ENCODE data around the gene LPIN1. TPM values are rescaled to one million over a fixed set of nuclear protein-coding genes. Genes with fewer than 3 reads are reported as not detected.

The LPIN1 gene
- total and polyA plus RNA-seq, 5 donors from 2014 or later = 20.3 to 94.9 (median 26.6) TPM

DNA sequence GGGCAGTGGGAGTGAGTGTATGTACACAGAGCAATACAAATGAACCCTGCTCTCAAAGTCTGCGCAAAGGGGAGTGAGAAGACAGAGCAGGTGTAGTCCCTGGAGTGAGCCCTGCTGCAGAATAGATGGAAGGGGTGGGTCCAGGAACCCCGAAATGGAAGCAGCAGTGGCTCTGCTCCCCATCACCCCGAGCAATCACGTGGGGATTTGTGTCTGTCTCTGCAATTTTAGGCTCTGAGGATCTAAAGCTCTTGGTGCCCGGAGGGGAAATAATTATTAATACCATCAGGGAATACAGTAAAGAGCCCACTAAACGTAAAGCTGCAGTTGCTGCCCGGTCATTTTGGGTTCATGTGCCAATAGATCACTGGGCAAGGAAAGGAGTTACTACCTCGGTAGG, 118.3 kb downstream of the LPIN1 start:
- no peak overlapping the region for H3K4me3 ChIP-seq (ENCODE audit: low read depth, low read length)
- ATAC-seq (ENCODE audit: low read depth in 2 of 2) = no peak
- peaks cover 0 to 3% (median 0%) of the 10 kb centered on the region in 7 donors for H3K9me3 Mint-ChIP-seq

DNA sequence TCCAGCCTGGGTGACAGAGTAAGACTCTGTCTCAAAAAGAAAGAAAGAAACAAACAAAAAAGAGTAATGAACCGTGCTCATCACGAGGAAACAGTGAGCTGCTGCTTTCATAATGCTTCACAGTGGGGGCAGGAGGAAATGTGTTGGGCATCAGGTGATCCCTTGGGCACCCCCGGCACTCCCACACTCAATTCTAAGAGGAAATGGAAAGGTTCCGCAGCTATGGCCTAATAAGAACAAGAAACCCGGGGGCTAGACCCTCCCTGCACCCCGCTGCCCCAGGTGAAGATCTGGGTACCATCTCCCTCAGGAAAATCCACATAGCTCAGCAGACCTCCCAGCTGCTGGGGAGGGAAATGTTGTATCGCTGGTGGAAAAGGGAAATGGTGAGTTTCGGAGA, 118.9 kb downstream of the LPIN1 start:
- Mint-ChIP-seq H3K4me3 (no peak overlapping the region), H3K27me3 (no peaks in the 10 kb centered on the region), H3K9me3 (peaks cover 0 to 3% (median 0%) of the 10 kb centered on the region in 7 donors), H3K36me3 (no peaks in the 10 kb centered on the region), H3K27ac (no peak overlapping the region), H3K4me1 (peaks cover 0 to 27% (median 14%) of the 10 kb centered on the region in 4 donors)
- no peak for ATAC-seq (ENCODE audit: low read depth in 2 of 2)
- Histone ChIP-seq H3K9me3 (ENCODE audit: control insufficient read depth in 2 of 2, low read length in 2 of 2) (no peaks in the 10 kb centered on the region), H3K36me3 (ENCODE audit: control insufficient read depth, insufficient read depth, low read length) (no peaks in the 10 kb centered on the region), H3K27me3 (ENCODE audit: control insufficient read depth, insufficient read depth, low read length) (no peaks in the 10 kb centered on the region), H3K4me1 (ENCODE audit: control insufficient read depth, insufficient read depth, low read length, poor library complexity, severe bottlenecking) (peaks cover 14% of the 10 kb centered on the region), H3K27ac (ENCODE audit: insufficient read depth, low read length, poor library complexity, severe bottlenecking) (no peak overlapping the region), H3K4me3 (ENCODE audit: low read depth, low read length) (no peak overlapping the region)
- no peak for DNase-seq

More for the DNA sequence above, 118.3 kb downstream of the LPIN1 start:
- H3K9me3 ChIP-seq (ENCODE audit: control insufficient read depth in 2 of 2, low read length in 2 of 2) = no peaks in the 10 kb centered on the region
- DNase-seq = no peak
- no peaks in the 10 kb centered on the region for H3K27me3 ChIP-seq (ENCODE audit: control insufficient read depth, insufficient read depth, low read length)
- H3K27ac Mint-ChIP-seq = no peak overlapping the region
- H3K36me3 Mint-ChIP-seq = no peaks in the 10 kb centered on the region
- H3K27ac ChIP-seq (ENCODE audit: insufficient read depth, low read length, poor library complexity, severe bottlenecking) = no peak overlapping the region
- no peaks in the 10 kb centered on the region for H3K36me3 ChIP-seq (ENCODE audit: control insufficient read depth, insufficient read depth, low read length)
- no peak overlapping the region for H3K4me3 Mint-ChIP-seq
- no peaks in the 10 kb centered on the region for H3K27me3 Mint-ChIP-seq
- H3K4me1 ChIP-seq (ENCODE audit: control insufficient read depth, insufficient read depth, low read length, poor library complexity, severe bottlenecking) = peaks cover 14% of the 10 kb centered on the region
- peaks cover 0 to 27% (median 14%) of the 10 kb centered on the region in 4 donors for H3K4me1 Mint-ChIP-seq

DNA sequence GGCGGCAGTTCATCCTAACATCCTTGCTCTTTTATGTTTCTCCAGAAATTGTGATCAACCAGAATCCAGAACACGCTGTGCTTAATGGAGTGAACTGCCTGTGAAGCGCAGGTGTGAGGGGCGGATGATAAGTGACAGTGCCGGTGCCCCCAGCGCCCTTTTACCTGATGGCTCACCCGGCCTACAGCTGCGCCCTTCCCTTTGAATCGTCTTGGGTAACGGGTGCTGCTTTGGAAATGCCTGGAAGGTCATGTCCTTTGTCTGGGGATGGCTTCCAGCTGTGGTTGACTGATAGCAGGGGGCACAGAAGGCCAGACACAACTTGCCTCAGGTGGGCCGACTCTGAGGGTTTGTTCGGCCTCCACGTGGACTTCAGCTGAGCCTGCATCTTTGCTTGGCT, 119.4 kb downstream of the LPIN1 start:
- Mint-ChIP-seq H3K4me3 (no peak overlapping the region), H3K27ac (no peak overlapping the region), H3K9me3 (peaks cover 0 to 2% (median 0%) of the 10 kb centered on the region in 7 donors), H3K4me1 (peaks cover 0 to 27% (median 14%) of the 10 kb centered on the region in 4 donors), H3K36me3 (no peaks in the 10 kb centered on the region), H3K27me3 (no peaks in the 10 kb centered on the region)
- ATAC-seq (ENCODE audit: low read depth in 2 of 2) = no peak
- no peak for DNase-seq
- Histone ChIP-seq H3K36me3 (ENCODE audit: control insufficient read depth, insufficient read depth, low read length) (no peaks in the 10 kb centered on the region), H3K27me3 (ENCODE audit: control insufficient read depth, insufficient read depth, low read length) (no peaks in the 10 kb centered on the region), H3K4me3 (ENCODE audit: low read depth, low read length) (no peak overlapping the region), H3K27ac (ENCODE audit: insufficient read depth, low read length, poor library complexity, severe bottlenecking) (no peak overlapping the region), H3K4me1 (ENCODE audit: control insufficient read depth, insufficient read depth, low read length, poor library complexity, severe bottlenecking) (peaks cover 14% of the 10 kb centered on the region), H3K9me3 (ENCODE audit: control insufficient read depth in 2 of 2, low read length in 2 of 2) (no peaks in the 10 kb centered on the region)

DNA sequence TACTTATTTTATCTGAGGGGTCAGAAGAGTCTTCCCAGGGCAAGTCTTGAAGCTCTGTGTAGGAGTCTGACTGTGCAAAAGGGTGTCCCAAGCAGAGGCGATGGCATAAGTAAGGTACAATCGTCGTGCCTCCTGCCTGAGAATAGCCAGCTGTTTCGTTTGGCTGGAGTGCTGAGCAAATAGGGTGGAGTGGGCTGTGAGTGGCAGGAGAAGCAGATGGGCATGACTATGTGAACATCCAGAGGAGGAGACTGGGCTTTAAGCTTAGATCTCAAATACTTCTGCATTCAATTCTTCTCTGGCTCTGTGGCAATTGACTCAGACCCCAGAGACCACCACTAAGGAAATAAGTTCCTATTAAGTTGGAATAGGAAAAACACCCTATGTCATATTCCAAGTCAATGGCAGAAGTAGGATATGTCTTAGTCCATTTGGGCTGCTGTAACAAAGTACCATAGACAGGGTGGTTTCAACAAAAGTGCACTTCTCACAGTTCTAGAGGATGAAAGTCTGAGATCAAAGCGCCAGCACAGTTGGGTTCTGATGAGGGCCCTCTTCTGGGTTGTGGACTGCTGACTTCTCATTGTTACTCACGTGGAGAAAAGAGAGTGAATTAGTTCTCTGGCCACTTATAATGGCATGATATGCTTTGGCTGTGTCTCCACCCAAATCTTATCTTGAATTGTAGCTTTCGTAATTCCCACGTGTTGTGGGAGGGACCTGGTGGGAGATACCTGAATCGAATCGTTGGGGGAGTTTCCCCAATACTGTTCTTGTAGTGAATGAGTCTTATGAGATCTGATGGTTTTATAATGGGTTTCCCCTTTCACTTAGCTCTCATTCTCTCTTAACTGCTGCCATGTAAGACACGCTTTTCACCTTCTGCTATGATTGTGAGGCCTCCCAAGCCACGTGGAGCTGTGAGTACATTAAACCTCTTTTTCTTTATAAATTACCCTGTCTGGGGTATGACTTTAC, 120.2 kb downstream of the LPIN1 start:
- H3K36me3 ChIP-seq (ENCODE audit: control insufficient read depth, insufficient read depth, low read length) = no peaks in the 10 kb centered on the region
- H3K4me1 ChIP-seq (ENCODE audit: control insufficient read depth, insufficient read depth, low read length, poor library complexity, severe bottlenecking) = peaks cover 14% of the 10 kb centered on the region
- Mint-ChIP-seq H3K27me3 (peaks cover under 1% of the 10 kb centered on the region), H3K4me1 (peaks cover 0 to 27% (median 14%) of the 10 kb centered on the region in 4 donors), H3K4me3 (no peak overlapping the region), H3K9me3 (no peaks in the 10 kb centered on the region), H3K27ac (peak overlapping the region in 2 of 3 donors; percentile 44 to 46), H3K36me3 (no peaks in the 10 kb centered on the region)
- ATAC-seq (ENCODE audit: low read depth in 2 of 2) (peak in 1 of 2 donors; percentile 25), DNase-seq (no peak)
- H3K27ac ChIP-seq (ENCODE audit: insufficient read depth, low read length, poor library complexity, severe bottlenecking) = no peak overlapping the region
- no peaks in the 10 kb centered on the region for H3K27me3 ChIP-seq (ENCODE audit: control insufficient read depth, insufficient read depth, low read length)
- no peaks in the 10 kb centered on the region for H3K9me3 ChIP-seq (ENCODE audit: control insufficient read depth in 2 of 2, low read length in 2 of 2)
- no peak overlapping the region for H3K4me3 ChIP-seq (ENCODE audit: low read depth, low read length)

DNA sequence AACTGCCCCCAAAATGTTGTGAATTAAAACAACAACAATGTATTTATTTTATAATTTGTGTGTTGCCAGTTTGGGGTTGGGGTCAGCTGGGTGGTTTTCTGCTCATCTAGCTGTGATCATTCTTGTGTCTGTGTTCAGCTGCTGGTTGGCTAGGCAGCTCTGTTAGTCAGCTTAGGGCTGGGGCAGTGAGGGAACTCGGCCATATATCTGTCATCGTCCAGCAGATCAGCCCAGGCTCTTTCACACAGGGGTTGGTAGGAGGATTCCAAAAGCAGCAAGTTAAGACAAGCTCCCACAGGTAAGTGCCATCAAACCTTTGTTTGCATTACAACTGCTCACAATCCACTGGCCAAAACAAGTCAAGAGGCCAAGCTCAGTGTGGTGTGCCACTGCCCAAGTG, 121.5 kb downstream of the LPIN1 start:
- no peak for ATAC-seq (ENCODE audit: low read depth in 2 of 2)
- Histone ChIP-seq H3K27ac (ENCODE audit: insufficient read depth, low read length, poor library complexity, severe bottlenecking) (no peak overlapping the region), H3K4me1 (ENCODE audit: control insufficient read depth, insufficient read depth, low read length, poor library complexity, severe bottlenecking) (peaks cover 13% of the 10 kb centered on the region), H3K4me3 (ENCODE audit: low read depth, low read length) (no peak overlapping the region), H3K9me3 (ENCODE audit: control insufficient read depth in 2 of 2, low read length in 2 of 2) (no peaks in the 10 kb centered on the region), H3K27me3 (ENCODE audit: control insufficient read depth, insufficient read depth, low read length) (no peaks in the 10 kb centered on the region), H3K36me3 (ENCODE audit: control insufficient read depth, insufficient read depth, low read length) (no peaks in the 10 kb centered on the region)
- no peak for DNase-seq
- Mint-ChIP-seq H3K36me3 (no peaks in the 10 kb centered on the region), H3K9me3 (no peaks in the 10 kb centered on the region), H3K4me3 (no peak overlapping the region), H3K27ac (peak overlapping the region in 1 of 3 donors; percentile 80), H3K4me1 (peaks cover 0 to 21% (median 12%) of the 10 kb centered on the region in 4 donors), H3K27me3 (peaks cover 13% of the 10 kb centered on the region)

DNA sequence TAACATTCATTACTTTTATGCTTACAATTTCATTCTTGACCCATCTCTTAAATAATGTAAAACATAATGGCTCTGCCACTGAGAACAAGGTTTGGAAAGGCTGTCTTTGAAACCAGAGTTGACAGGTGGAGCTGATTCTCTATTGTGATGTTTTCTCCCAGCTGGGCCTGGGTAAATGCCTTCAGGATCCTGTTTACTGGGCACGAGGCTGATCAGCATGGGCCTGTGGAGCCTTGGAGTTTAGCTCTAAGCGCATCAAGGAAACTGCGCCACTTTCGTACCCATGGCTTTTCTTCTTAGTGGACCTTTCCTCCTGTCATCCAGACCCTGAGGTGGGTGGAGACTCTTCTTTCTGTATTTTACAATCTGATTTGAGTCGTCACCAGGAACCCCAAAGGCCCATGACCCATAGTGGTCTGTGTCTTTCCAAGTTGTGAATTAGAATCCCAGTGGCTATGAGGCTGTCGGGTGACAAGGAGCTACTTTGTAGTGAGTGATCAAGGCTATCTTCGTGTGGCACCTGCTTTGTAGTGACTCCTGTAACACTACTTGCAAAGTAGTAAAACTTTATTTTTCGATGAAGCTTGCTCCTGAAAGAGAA, 123.1 kb downstream of the LPIN1 start:
- H3K36me3 Mint-ChIP-seq = no peaks in the 10 kb centered on the region
- no peak for ATAC-seq (ENCODE audit: low read depth in 2 of 2)

DNA sequence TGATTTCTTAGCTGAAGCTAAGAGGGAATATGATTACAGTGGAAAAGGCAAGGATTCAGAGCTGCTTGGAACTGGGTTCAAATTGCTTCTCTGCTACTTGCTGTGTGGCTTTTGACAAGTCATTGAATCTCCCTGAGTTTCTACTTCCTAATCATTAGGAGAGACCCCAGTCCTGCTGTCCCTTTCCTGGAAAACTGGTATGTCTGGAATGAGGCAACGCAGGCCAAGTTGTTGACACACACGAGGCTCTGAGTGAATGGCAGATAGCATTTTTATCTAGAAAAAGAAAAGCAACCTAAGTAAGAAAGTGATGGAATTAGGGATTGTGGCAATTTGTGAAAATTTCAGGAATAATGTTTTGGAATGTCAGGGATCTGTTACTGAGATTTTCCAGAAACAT, 123.6 kb downstream of the LPIN1 start:
- H3K4me1 Mint-ChIP-seq = peaks cover 0 to 10% (median 5%) of the 10 kb centered on the region in 4 donors
- no peak overlapping the region for H3K4me3 ChIP-seq (ENCODE audit: low read depth, low read length)

More for the DNA sequence above, 123.1 kb downstream of the LPIN1 start:
- Histone ChIP-seq H3K4me3 (ENCODE audit: low read depth, low read length) (no peak overlapping the region), H3K9me3 (ENCODE audit: control insufficient read depth in 2 of 2, low read length in 2 of 2) (no peaks in the 10 kb centered on the region), H3K36me3 (ENCODE audit: control insufficient read depth, insufficient read depth, low read length) (no peaks in the 10 kb centered on the region), H3K27ac (ENCODE audit: insufficient read depth, low read length, poor library complexity, severe bottlenecking) (no peak overlapping the region), H3K27me3 (ENCODE audit: control insufficient read depth, insufficient read depth, low read length) (no peaks in the 10 kb centered on the region), H3K4me1 (ENCODE audit: control insufficient read depth, insufficient read depth, low read length, poor library complexity, severe bottlenecking) (peaks cover 4% of the 10 kb centered on the region)
- no peak for DNase-seq
- Mint-ChIP-seq H3K27me3 (peaks cover 14% of the 10 kb centered on the region), H3K9me3 (no peaks in the 10 kb centered on the region), H3K27ac (no peak overlapping the region), H3K4me1 (peaks cover 0 to 10% (median 5%) of the 10 kb centered on the region in 4 donors), H3K4me3 (no peak overlapping the region)

More for the DNA sequence above, 123.6 kb downstream of the LPIN1 start:
- no peaks in the 10 kb centered on the region for H3K36me3 ChIP-seq (ENCODE audit: control insufficient read depth, insufficient read depth, low read length)
- no peaks in the 10 kb centered on the region for H3K9me3 ChIP-seq (ENCODE audit: control insufficient read depth in 2 of 2, low read length in 2 of 2)
- ATAC-seq (ENCODE audit: low read depth in 2 of 2) = no peak
- no peak for DNase-seq
- no peaks in the 10 kb centered on the region for H3K9me3 Mint-ChIP-seq
- no peaks in the 10 kb centered on the region for H3K27me3 ChIP-seq (ENCODE audit: control insufficient read depth, insufficient read depth, low read length)
- H3K27me3 Mint-ChIP-seq = peaks cover 14% of the 10 kb centered on the region
- H3K4me3 Mint-ChIP-seq = no peak overlapping the region
- H3K4me1 ChIP-seq (ENCODE audit: control insufficient read depth, insufficient read depth, low read length, poor library complexity, severe bottlenecking) = peaks cover 4% of the 10 kb centered on the region
- no peak overlapping the region for H3K27ac ChIP-seq (ENCODE audit: insufficient read depth, low read length, poor library complexity, severe bottlenecking)
- H3K36me3 Mint-ChIP-seq = no peaks in the 10 kb centered on the region
- no peak overlapping the region for H3K27ac Mint-ChIP-seq
